Heart right ventricle (tissue), 16 donors: ENCODE results near the gene PILRA. TPM values are rescaled to one million over a fixed set of nuclear protein-coding genes. Genes with fewer than 3 reads are reported as not detected.
"Not testable (repeated sequence)": the region's sequence is repeated elsewhere in the genome, so short reads cannot be mapped to it uniquely, and the experiment has no call there.

Experiments
- ATAC-seq, 8 donors: fragments of 200-7000 bp; cut with Tn5 transposase; one replicate each; pipeline ENCODE4 v1.9.1; 2020; ENCODE audit warnings: mild to moderate bottlenecking in 8 of 8, moderate library complexity in 8 of 8, moderate number of reproducible peaks in 1 of 8
- DNase-seq, 2 donors: peaks; one replicate each; pipeline ENCODE4 v3.0.0-alpha.2; 2020
- H3K27ac ChIP-seq, 10 donors: fragments of 200-600 bp; sonication (generic) in 2 of 10; one replicate each; pipeline versions ENCODE4 v1.5.0 to v1.8.0; 2020 to 2022; ENCODE audit warnings: mild to moderate bottlenecking in 3 of 10
- H3K27me3 ChIP-seq, 7 donors: fragments of 200-600 bp; one replicate each; pipeline ENCODE4 v1.8.0; 2021 to 2022; ENCODE audit warnings: mild to moderate bottlenecking in 2 of 7
- H3K36me3 ChIP-seq, 9 donors: fragments of 200-600 bp; sonication (generic) in 1 of 9; one replicate each; pipeline versions ENCODE4 v1.5.0 to v1.8.0; 2020 to 2022; ENCODE audit warnings: mild to moderate bottlenecking in 2 of 9
- H3K4me1 ChIP-seq, 9 donors: fragments of 200-600 bp; sonication (generic) in 1 of 9; one replicate each; pipeline versions ENCODE4 v1.5.0 to v1.8.0; 2020 to 2022; ENCODE audit warnings: mild to moderate bottlenecking in 4 of 9
- H3K4me3 ChIP-seq, 10 donors: fragments of 200-600 bp; sonication (generic) in 2 of 10; one replicate each; pipeline versions ENCODE4 v1.5.0 to v1.8.0; 2020 to 2022; ENCODE audit warnings: mild to moderate bottlenecking in 7 of 10, moderate library complexity in 2 of 10
- H3K9me3 ChIP-seq, 11 donors: fragments of 200-600 bp in 10 of 11; sonication (generic) in 2 of 11; one replicate each; pipeline versions ENCODE4 v1.5.0 to v1.8.0; 2013 to 2022; ENCODE audit warnings: mild to moderate bottlenecking in 2 of 11, control low read depth in 1 of 11, moderate library complexity in 1 of 11
- CTCF ChIP-seq, 9 donors: fragments of 200-600 bp; sonication (generic) in 2 of 9; IDR thresholded peaks; one replicate each; pipeline versions ENCODE4 v1.5.0 to v1.8.0; 2021 to 2022; ENCODE audit warnings: antibody characterized with exemption in 9 of 9, mild to moderate bottlenecking in 5 of 9, moderate library complexity in 1 of 9
- WGBS, 2 donors: extraction: QIAGEN DNeasy Blood & Tissue Kit; methylation state at CpG; one replicate each; pipeline ENCODE4 v1.1.7; 2013; ENCODE audit warnings: inconsistent platforms in 1 of 2; 5-methylcytosine and 5-hydroxymethylcytosine counted together
- intact Hi-C, 10 donors: fragments of 100-400 bp; cut with DNase I; formaldehyde crosslinking; loops; one replicate each; pipeline versions ENCODE4 v1.11.1 to v1.14.2; 2022
- polyA plus RNA-seq, 2 donors: library from polyadenylated mRNA; stranded (reverse); fragments of 200-250 nt; gene quantifications; one replicate each; pipeline ENCODE4 v1.2.3, GENCODE V29; 2013
- total RNA-seq, 10 donors: library from RNA; stranded (reverse); fragmentation: NEBNext Ultra II Directional in 3 of 10; extraction: Animal tissue kit (Norgen Biotek cat#: 25700) in 3 of 10; gene quantifications; one replicate each; pipeline versions ENCODE4 v1.2.1 to v1.2.4, GENCODE V29; 2021 to 2023
- donor health status: Arrhythmogenic right ventricular cardiomyopathy.
- donor health status: ischemic (EF 13 %, LVEDD 7.1; RV severe dilation, severe dysfunction).
- donor health status: healthy with polysubstance abuse.
- donor health status: DM: no; HTN: yes; CAD: no.
- donor health status: DM: no; HTN: no; CAD: no.
- donor health status: ischemic (EF 25% LVEDD 6.9; RV normal size, moderate dysfunction).
- donor health status: ischemic (EF 25% LVEDD 5.7; RV mildly dilated, moderate dysfunction).
- donor health status: healthy.
- donor health status: DM: yes; HTN: yes; CAD: no.
- donor health status: Ischemic cardiomyopathy.
- donor health status: ischemic (EF 35%, LVEDD 5.7; RV mildly dilated, moderate dysfunction).
- donor health status: nonischemic (EF 11% LVEDD 7.7; RV severe dilation, severe dysfunction).
- donor health status: DM: yes; HTN: yes; CAD: no.
- donor health status: PGD.
- donor health status: ischemic (EF 29% LVEDD 5.4; RV normal size, mild dysfunction).
- donor health status: nonischemic (EF 23%, LVEDD 6.1; RV moderate dilation, normal function).

Gene PILRA
- total and polyA plus RNA-seq, 12 donors = 1.1 to 12.4 (median 2.8) TPM

GRCh38 chr7:100342765-100343164 lies 30.5 kb upstream of the PILRA start:
- intact Hi-C loops = loop anchor here in 2 of 10 donors (10.0 kb wide), 1 partner anchor 208 kb away; no protein-coding TSS in a partner anchor
- TF ChIP-seq CTCF (IDR thresholded peaks at IDR 0.05) = no peak
- peaks cover 0 to 34% (median 16%) of the 10 kb centered on the region in 9 donors for H3K4me1 ChIP-seq
- H3K4me3 ChIP-seq = no peak overlapping the region
- DNase-seq (peak in 1 of 2 donors; percentile 37), ATAC-seq (peak in 6 of 8 donors; percentile 31 to 72 (median 56))
- peak overlapping the region in 6 of 10 donors; percentile 9 to 37 (median 22) for H3K27ac ChIP-seq
- H3K9me3 ChIP-seq = no peaks in the 10 kb centered on the region
- peaks cover 0 to 84% (median 17%) of the 10 kb centered on the region in 9 donors for H3K36me3 ChIP-seq
- 45 to 48% methylated on average over 6 of the region's 6 CpGs for WGBS, 2 donors
- no peaks in the 10 kb centered on the region for H3K27me3 ChIP-seq

GRCh38 chr7:100344124-100344559 lies 29.1 kb upstream of the PILRA start:
- intact Hi-C loops = loop anchor here in 2 of 10 donors (10.0 kb wide), 1 partner anchor 209 kb away; no protein-coding TSS in a partner anchor
- peak overlapping the region in 3 of 10 donors; percentile 53 to 62 (median 59) for H3K27ac ChIP-seq
- H3K4me3 ChIP-seq, H3K27me3 ChIP-seq, DNase-seq, H3K9me3 ChIP-seq: not testable (repeated sequence)
- WGBS, 2 donors = 81 to 90% methylated on average over 3 of the region's 4 CpGs
- ATAC-seq = peak in 1 of 8 donors; percentile 23
- peaks cover 0 to 36% (median 16%) of the 10 kb centered on the region in 9 donors for H3K4me1 ChIP-seq
- H3K36me3 ChIP-seq = peaks cover 0 to 84% (median 23%) of the 10 kb centered on the region in 9 donors

GRCh38 chr7:100344560-100345287 lies 28.6 kb upstream of the PILRA start:
- Histone ChIP-seq H3K36me3 (peaks cover 0 to 84% (median 28%) of the 10 kb centered on the region in 9 donors), H3K4me1 (peaks cover 0 to 36% (median 16%) of the 10 kb centered on the region in 9 donors), H3K27ac (peak overlapping the region in 7 of 10 donors; percentile 48 to 71 (median 59))
- 51 to 56% methylated on average over 9 to 10 of the region's 13 CpGs for WGBS, 2 donors
- DNase-seq = peak in 1 of 2 donors; percentile 33
- TF ChIP-seq CTCF (IDR thresholded peaks at IDR 0.05) = peak in 8 of 9 donors; percentile 8 to 60 (median 40)
- ATAC-seq = peak; percentile 80 to 91 (median 86)
- H3K9me3 ChIP-seq, H3K27me3 ChIP-seq, H3K4me3 ChIP-seq: not testable (repeated sequence)
- intact Hi-C loops = loop anchor here in 2 of 10 donors (10.0 kb wide), 1 partner anchor 210 kb away; no protein-coding TSS in a partner anchor

GRCh38 chr7:100345288-100345672 lies 28.0 kb upstream of the PILRA start:
- TF ChIP-seq CTCF (IDR thresholded peaks at IDR 0.05) = peak; percentile 21 to 70 (median 60)
- peak; percentile 41 to 80 (median 68) for ATAC-seq
- 2 to 4% methylated on average over 2 to 3 of the region's 5 CpGs for WGBS, 2 donors

More at GRCh38 chr7:100345288-100345672, 28.0 kb upstream of the PILRA start:
- Histone ChIP-seq H3K4me1 (peaks cover 0 to 36% (median 16%) of the 10 kb centered on the region in 9 donors), H3K36me3 (peaks cover 0 to 84% (median 28%) of the 10 kb centered on the region in 9 donors), H3K27ac (peak overlapping the region in 5 of 10 donors; percentile 36 to 71 (median 54))
- peak; percentile 77 to 80 for DNase-seq
- not testable (repeated sequence) for H3K27me3 ChIP-seq, H3K9me3 ChIP-seq, H3K4me3 ChIP-seq
- intact Hi-C loops = loop anchor here in 2 of 10 donors (10.0 kb wide), 1 partner anchor 210 kb away; no protein-coding TSS in a partner anchor
